ENCODE data around the gene RPRD1B.

The RPRD1B gene

GRCh38 chr20:37997516-37997915 is 36.0 kb upstream of the RPRD1B start:
- DNase-seq (ENCODE audit: low read depth), result no peak
- no peak for TF ChIP-seq POLR2A (IDR thresholded peaks at IDR 0.05; ENCODE audit: extremely low read depth, insufficient read length)
- TF ChIP-seq CTCF (IDR thresholded peaks at IDR 0.05; ENCODE audit: low read depth, low read length), result no peak
- no peak for TF ChIP-seq MAX (IDR thresholded peaks at IDR 0.05; ENCODE audit: low read depth, low read length)
- TF ChIP-seq MYC (IDR thresholded peaks at IDR 0.05; ENCODE audit: low read depth, low read length), result no peak
- no peak overlapping the region for H3K4me3 ChIP-seq (ENCODE audit: low read depth, low read length)

GRCh38 chr20:37999526-38000263 is 33.9 kb upstream of the RPRD1B start:
- no peak for DNase-seq (ENCODE audit: low read depth)
- no peak overlapping the region for H3K4me3 ChIP-seq (ENCODE audit: low read depth, low read length)
- TF ChIP-seq MAX (IDR thresholded peaks at IDR 0.05; ENCODE audit: low read depth, low read length) (no peak), MYC (IDR thresholded peaks at IDR 0.05; ENCODE audit: low read depth, low read length) (no peak), POLR2A (IDR thresholded peaks at IDR 0.05; ENCODE audit: extremely low read depth, insufficient read length) (no peak), CTCF (IDR thresholded peaks at IDR 0.05; ENCODE audit: low read depth, low read length) (no peak)

- DNase-seq (ENCODE audit: low read depth), result no peak
- TF ChIP-seq MYC (IDR thresholded peaks at IDR 0.05; ENCODE audit: low read depth, low read length) (no peak), POLR2A (IDR thresholded peaks at IDR 0.05; ENCODE audit: extremely low read depth, insufficient read length) (no peak), CTCF (IDR thresholded peaks at IDR 0.05; ENCODE audit: low read depth, low read length) (no peak), MAX (IDR thresholded peaks at IDR 0.05; ENCODE audit: low read depth, low read length) (no peak)
- no peak overlapping the region for H3K4me3 ChIP-seq (ENCODE audit: low read depth, low read length)
Observed at GRCh38 chr20:38000293-38000692, 33.3 kb upstream of the RPRD1B start.

GRCh38 chr20:38001173-38001875 is 32.2 kb upstream of the RPRD1B start:
- no peak for DNase-seq (ENCODE audit: low read depth)
- TF ChIP-seq MYC (IDR thresholded peaks at IDR 0.05; ENCODE audit: low read depth, low read length) (no peak), CTCF (IDR thresholded peaks at IDR 0.05; ENCODE audit: low read depth, low read length) (no peak), MAX (IDR thresholded peaks at IDR 0.05; ENCODE audit: low read depth, low read length) (no peak), POLR2A (IDR thresholded peaks at IDR 0.05; ENCODE audit: extremely low read depth, insufficient read length) (no peak)
- no peak overlapping the region for H3K4me3 ChIP-seq (ENCODE audit: low read depth, low read length)

- DNase-seq (ENCODE audit: low read depth), result no peak
- TF ChIP-seq MYC (IDR thresholded peaks at IDR 0.05; ENCODE audit: low read depth, low read length) (no peak), POLR2A (IDR thresholded peaks at IDR 0.05; ENCODE audit: extremely low read depth, insufficient read length) (no peak), MAX (IDR thresholded peaks at IDR 0.05; ENCODE audit: low read depth, low read length) (no peak), CTCF (IDR thresholded peaks at IDR 0.05; ENCODE audit: low read depth, low read length) (no peak)
- no peak overlapping the region for H3K4me3 ChIP-seq (ENCODE audit: low read depth, low read length)
Observed at GRCh38 chr20:38001981-38002380, 31.6 kb upstream of the RPRD1B start.
